ENCODE data around the gene PHF21B.

PHF21B gene

DNA sequence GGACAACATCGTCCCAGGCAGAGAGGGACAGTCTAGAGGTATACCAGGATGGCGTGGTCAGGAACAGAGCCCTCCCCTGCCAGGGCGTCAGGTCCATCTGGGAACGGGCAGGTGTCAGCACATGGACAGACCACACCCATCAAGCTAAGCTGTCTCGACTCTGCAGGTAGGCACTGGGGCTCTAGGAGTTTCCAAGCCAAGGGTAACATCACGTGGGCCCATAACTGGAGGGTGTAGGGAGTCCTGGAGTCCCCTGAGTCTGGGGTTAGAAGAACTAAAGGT, 75.4 kb downstream of the PHF21B start:
- TF ChIP-seq REST (IDR thresholded peaks at IDR 0.05; ENCODE audit: insufficient read depth in 1 of 2, low read depth in 2 of 2, low read length in 2 of 2): no peak
- no peak for TF ChIP-seq FOXP2 (optimal IDR thresholded peaks at IDR 0.05; ENCODE audit: borderline replicate concordance, extremely low read depth, extremely low read length, insufficient read depth)
- TF ChIP-seq TAF1 (IDR thresholded peaks at IDR 0.05; ENCODE audit: borderline replicate concordance, insufficient read depth, low read length): no peak
- no peak for TF ChIP-seq POLR2AphosphoS5 (IDR thresholded peaks at IDR 0.05; ENCODE audit: low read depth, low read length)
- TF ChIP-seq SIN3A (IDR thresholded peaks at IDR 0.05; ENCODE audit: borderline replicate concordance, insufficient read depth, low read length): no peak

GRCh38 chr22:44933666-44934453, 75.9 kb downstream of the PHF21B start:
- TF ChIP-seq FOXP2 (optimal IDR thresholded peaks at IDR 0.05; ENCODE audit: borderline replicate concordance, extremely low read depth, extremely low read length, insufficient read depth): no peak
- no peak for TF ChIP-seq POLR2AphosphoS5 (IDR thresholded peaks at IDR 0.05; ENCODE audit: low read depth, low read length)
- TF ChIP-seq TAF1 (IDR thresholded peaks at IDR 0.05; ENCODE audit: borderline replicate concordance, insufficient read depth, low read length): no peak
- no peak for TF ChIP-seq SIN3A (IDR thresholded peaks at IDR 0.05; ENCODE audit: borderline replicate concordance, insufficient read depth, low read length)
- no peak for TF ChIP-seq REST (IDR thresholded peaks at IDR 0.05; ENCODE audit: insufficient read depth in 1 of 2, low read depth in 2 of 2, low read length in 2 of 2)

- TF ChIP-seq SIN3A (IDR thresholded peaks at IDR 0.05; ENCODE audit: borderline replicate concordance, insufficient read depth, low read length) (no peak), POLR2AphosphoS5 (IDR thresholded peaks at IDR 0.05; ENCODE audit: low read depth, low read length) (no peak), FOXP2 (optimal IDR thresholded peaks at IDR 0.05; ENCODE audit: borderline replicate concordance, extremely low read depth, extremely low read length, insufficient read depth) (no peak), REST (IDR thresholded peaks at IDR 0.05; ENCODE audit: insufficient read depth in 1 of 2, low read depth in 2 of 2, low read length in 2 of 2) (no peak), TAF1 (IDR thresholded peaks at IDR 0.05; ENCODE audit: borderline replicate concordance, insufficient read depth, low read length) (no peak)
Observed at GRCh38 chr22:44932493-44932892, 77.3 kb downstream of the PHF21B start.

DNA sequence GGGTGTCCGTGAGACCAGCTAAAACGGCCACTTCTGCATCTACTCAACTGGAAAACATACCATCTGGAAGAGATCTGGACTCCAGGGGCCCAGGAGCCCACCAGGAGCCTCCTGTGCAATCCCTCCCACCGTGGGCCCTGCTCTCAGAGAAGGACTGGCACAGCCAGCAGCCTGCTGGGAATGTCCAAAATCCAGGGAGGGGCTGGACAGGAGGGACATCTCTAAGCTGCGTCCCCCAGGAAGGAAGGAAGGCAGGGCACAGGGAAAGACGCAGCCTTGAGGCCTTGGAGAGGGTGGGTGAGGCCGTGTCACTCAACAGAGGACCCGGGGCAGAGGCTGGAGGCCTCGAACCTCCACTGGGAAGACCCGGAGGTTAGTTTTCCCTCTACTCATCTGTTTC, 78.0 kb downstream of the PHF21B start:
- no peak for TF ChIP-seq TAF1 (IDR thresholded peaks at IDR 0.05; ENCODE audit: borderline replicate concordance, insufficient read depth, low read length)
- no peak for TF ChIP-seq SIN3A (IDR thresholded peaks at IDR 0.05; ENCODE audit: borderline replicate concordance, insufficient read depth, low read length)
- no peak for TF ChIP-seq FOXP2 (optimal IDR thresholded peaks at IDR 0.05; ENCODE audit: borderline replicate concordance, extremely low read depth, extremely low read length, insufficient read depth)
- no peak for TF ChIP-seq REST (IDR thresholded peaks at IDR 0.05; ENCODE audit: insufficient read depth in 1 of 2, low read depth in 2 of 2, low read length in 2 of 2)
- no peak for TF ChIP-seq POLR2AphosphoS5 (IDR thresholded peaks at IDR 0.05; ENCODE audit: low read depth, low read length)

All from PFSK-1 (cell line).